Type B pancreatic cell (in vitro differentiated cells): ENCODE data around the gene SLAMF1. TPM values are rescaled to one million over a fixed set of nuclear protein-coding genes. Genes with fewer than 3 reads are reported as not detected.

ENCODE experiments used
- DNase-seq: peaks from one replicate; pipeline ENCODE4 v3.0.0; 2021; ENCODE audit warnings: mixed read lengths; ENCODE audit not compliant: unreplicated experiment; ENCODE audit errors: extremely low spot score
- H3K27ac Mint-ChIP-seq: 2 replicates; pipeline ENCODE4 v1.8.0; 2021; ENCODE audit warnings: mild to moderate bottlenecking, mixed read lengths
- H3K27me3 Mint-ChIP-seq: 2 replicates; pipeline ENCODE4 v1.8.0; 2021; ENCODE audit warnings: mixed read lengths
- H3K36me3 Mint-ChIP-seq: 2 replicates; pipeline ENCODE4 v1.8.0; 2021; ENCODE audit warnings: mixed read lengths
- H3K4me1 Mint-ChIP-seq: one replicate; pipeline ENCODE4 v1.8.0; 2021; ENCODE audit warnings: mixed read lengths; ENCODE audit not compliant: unreplicated experiment
- H3K4me3 Mint-ChIP-seq: 2 replicates; pipeline ENCODE4 v1.8.0; 2021; ENCODE audit warnings: mild to moderate bottlenecking, mixed read lengths
- H3K9me3 Mint-ChIP-seq: 2 replicates; pipeline ENCODE4 v1.8.0; 2021; ENCODE audit warnings: mixed read lengths
- total RNA-seq: library from RNA; stranded (reverse); gene quantifications from 2 replicates; pipeline ENCODE4 v1.2.1, GENCODE V29; 2021; ENCODE audit warnings: low replicate concordance
- TF ChIP-seq, protein P1 (sequence below): fragments of 200-600 bp; sonication (generic); conservative IDR thresholded peaks from 2 replicates; pipeline ENCODE4 v1.5.0; 2021; ENCODE audit warnings: antibody characterized with exemption, mild to moderate bottlenecking

Gene SLAMF1
- total RNA-seq, 1 donor from 2014 or later, result not detected

DNA sequence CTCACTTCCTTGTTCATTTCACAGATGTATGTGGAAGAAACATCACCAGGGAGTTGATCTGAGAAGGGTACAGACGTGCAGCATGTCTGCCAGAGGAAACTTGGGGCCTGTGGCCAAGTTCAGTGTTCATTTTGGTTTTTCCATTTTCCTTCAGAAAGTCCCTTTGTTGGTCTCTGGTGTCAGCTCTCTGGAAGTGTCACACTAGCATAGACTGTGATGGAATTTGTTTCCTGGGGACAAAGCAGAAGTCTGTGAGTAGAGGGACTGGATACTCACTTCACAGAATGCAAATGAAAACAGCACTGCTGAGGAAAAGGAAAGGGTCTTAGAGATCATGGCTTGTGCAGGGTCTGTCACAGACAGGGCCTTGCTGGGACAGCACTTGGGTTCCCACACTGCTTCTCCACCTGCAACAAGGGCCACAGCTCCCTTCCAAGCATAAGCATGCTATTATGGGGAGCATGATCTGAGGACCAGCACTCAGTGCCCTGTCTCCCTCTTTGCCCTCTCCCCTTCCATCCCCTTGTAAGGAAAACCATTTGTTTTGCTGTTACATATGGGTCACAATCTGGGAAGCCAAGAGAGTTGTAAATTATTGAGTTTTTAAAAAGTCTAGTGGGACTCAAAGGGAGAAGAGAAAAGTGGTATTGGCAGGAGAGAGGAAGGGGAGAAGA is 36.1 kb downstream of the SLAMF1 start:
- Mint-ChIP-seq H3K27ac (no peak overlapping the region), H3K36me3 (no peaks in the 10 kb centered on the region), H3K9me3 (no peaks in the 10 kb centered on the region), H3K4me1 (no peaks in the 10 kb centered on the region), H3K27me3 (peaks cover 49% of the 10 kb centered on the region), H3K4me3 (no peak overlapping the region)
- no peak for DNase-seq
- TF ChIP-seq, protein P1, sequence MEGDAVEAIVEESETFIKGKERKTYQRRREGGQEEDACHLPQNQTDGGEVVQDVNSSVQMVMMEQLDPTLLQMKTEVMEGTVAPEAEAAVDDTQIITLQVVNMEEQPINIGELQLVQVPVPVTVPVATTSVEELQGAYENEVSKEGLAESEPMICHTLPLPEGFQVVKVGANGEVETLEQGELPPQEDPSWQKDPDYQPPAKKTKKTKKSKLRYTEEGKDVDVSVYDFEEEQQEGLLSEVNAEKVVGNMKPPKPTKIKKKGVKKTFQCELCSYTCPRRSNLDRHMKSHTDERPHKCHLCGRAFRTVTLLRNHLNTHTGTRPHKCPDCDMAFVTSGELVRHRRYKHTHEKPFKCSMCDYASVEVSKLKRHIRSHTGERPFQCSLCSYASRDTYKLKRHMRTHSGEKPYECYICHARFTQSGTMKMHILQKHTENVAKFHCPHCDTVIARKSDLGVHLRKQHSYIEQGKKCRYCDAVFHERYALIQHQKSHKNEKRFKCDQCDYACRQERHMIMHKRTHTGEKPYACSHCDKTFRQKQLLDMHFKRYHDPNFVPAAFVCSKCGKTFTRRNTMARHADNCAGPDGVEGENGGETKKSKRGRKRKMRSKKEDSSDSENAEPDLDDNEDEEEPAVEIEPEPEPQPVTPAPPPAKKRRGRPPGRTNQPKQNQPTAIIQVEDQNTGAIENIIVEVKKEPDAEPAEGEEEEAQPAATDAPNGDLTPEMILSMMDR, result no peak

DNA sequence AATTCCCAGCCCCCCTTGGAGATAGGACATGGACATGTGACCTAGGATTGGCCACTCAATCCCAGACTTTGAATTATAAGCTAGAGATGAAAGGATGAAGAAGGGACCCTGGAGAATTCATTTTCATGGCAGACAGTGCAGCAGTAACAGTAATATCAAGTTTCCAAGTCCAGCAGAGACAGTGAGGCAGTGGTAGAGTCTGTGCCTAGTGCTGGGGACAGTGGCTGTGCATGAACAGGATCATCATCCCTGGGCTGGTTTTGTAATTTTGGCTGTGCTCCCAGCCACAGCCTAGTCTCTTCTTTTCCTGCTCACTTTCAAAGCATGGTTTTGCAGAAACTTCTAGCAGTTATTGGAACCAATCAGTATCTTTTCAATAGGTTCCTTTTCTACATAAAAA is 37.9 kb downstream of the SLAMF1 start:
- Mint-ChIP-seq H3K36me3 (no peaks in the 10 kb centered on the region), H3K4me1 (no peaks in the 10 kb centered on the region), H3K9me3 (no peaks in the 10 kb centered on the region), H3K27me3 (peaks cover 46% of the 10 kb centered on the region), H3K27ac (no peak overlapping the region), H3K4me3 (no peak overlapping the region)
- no peak for DNase-seq
- TF ChIP-seq, protein P1, result no peak

- DNase-seq, result no peak
- Mint-ChIP-seq H3K4me1 (no peaks in the 10 kb centered on the region), H3K9me3 (no peaks in the 10 kb centered on the region), H3K27me3 (peaks cover 42% of the 10 kb centered on the region), H3K36me3 (no peaks in the 10 kb centered on the region), H3K4me3 (no peak overlapping the region), H3K27ac (no peak overlapping the region)
- TF ChIP-seq, protein P1, result no peak
Observed at GRCh38 chr1:160608514-160608913, 38.3 kb downstream of the SLAMF1 start.

GRCh38 chr1:160608057-160608456 is 38.8 kb downstream of the SLAMF1 start:
- no peak for DNase-seq
- peaks cover 38% of the 10 kb centered on the region for H3K27me3 Mint-ChIP-seq
- no peak overlapping the region for H3K27ac Mint-ChIP-seq
- H3K4me3 Mint-ChIP-seq, result no peak overlapping the region
- H3K4me1 Mint-ChIP-seq, result no peaks in the 10 kb centered on the region
- no peaks in the 10 kb centered on the region for H3K36me3 Mint-ChIP-seq
- TF ChIP-seq, protein P1, result no peak
- no peaks in the 10 kb centered on the region for H3K9me3 Mint-ChIP-seq

- no peaks in the 10 kb centered on the region for H3K4me1 Mint-ChIP-seq
- TF ChIP-seq, protein P1, result no peak
- H3K27ac Mint-ChIP-seq, result no peak overlapping the region
Observed at GRCh38 chr1:160607672-160608032, 39.2 kb downstream of the SLAMF1 start.

More at GRCh38 chr1:160607672-160608032, 39.2 kb downstream of the SLAMF1 start:
- Mint-ChIP-seq H3K27me3 (peaks cover 35% of the 10 kb centered on the region), H3K36me3 (no peaks in the 10 kb centered on the region), H3K4me3 (no peak overlapping the region), H3K9me3 (no peaks in the 10 kb centered on the region)
- DNase-seq, result no peak
